H9 (cell line): ENCODE results near the gene VTI1B. TPM values are rescaled to one million over a fixed set of nuclear protein-coding genes. Genes with fewer than 3 reads are reported as not detected.
A peak's percentile ranks its signal among the peaks of the same experiment; 100 is the strongest.

Source experiments
- DNase-seq: peaks from one replicate; pipeline ENCODE4 v3.0.0-alpha.2; 2017
- H2AFZ ChIP-seq: one replicate; pipeline ENCODE4 v1.6.1; 2013; ENCODE audit warnings: mild to moderate bottlenecking, low read length, control low read depth, moderate library complexity
- H2AK5ac ChIP-seq: 2 replicates; pipeline ENCODE4 v1.6.1; 2013; ENCODE audit warnings: low read length, control low read depth, mixed read lengths; ENCODE audit not compliant: insufficient read length
- H2BK120ac ChIP-seq: one replicate; pipeline ENCODE4 v1.6.1; 2013; ENCODE audit warnings: low read depth, mild to moderate bottlenecking, low read length, control low read depth, inconsistent platforms; ENCODE audit not compliant: poor library complexity, severe bottlenecking
- H2BK12ac ChIP-seq: 2 replicates; pipeline ENCODE4 v1.6.1; 2013; ENCODE audit warnings: low read length, control low read depth, mixed read lengths, low read depth; ENCODE audit not compliant: insufficient read length
- H2BK15ac ChIP-seq: 2 replicates; pipeline ENCODE4 v1.6.1; 2013; ENCODE audit warnings: low read depth, low read length, control low read depth
- H2BK20ac ChIP-seq: one replicate; pipeline ENCODE4 v1.6.1; 2013; ENCODE audit warnings: low read depth, mild to moderate bottlenecking, low read length, control low read depth, inconsistent platforms; ENCODE audit not compliant: poor library complexity, severe bottlenecking
- H2BK5ac ChIP-seq: 2 replicates; pipeline ENCODE4 v1.6.1; 2013; ENCODE audit warnings: low read length, control low read depth, mixed read lengths; ENCODE audit not compliant: insufficient read length
- H3K14ac ChIP-seq: 2 replicates; pipeline ENCODE4 v1.6.1; 2013; ENCODE audit warnings: low read length, control low read depth; ENCODE audit not compliant: insufficient read depth
- H3K18ac ChIP-seq: 2 replicates; pipeline ENCODE4 v1.6.1; 2013; ENCODE audit warnings: low read depth, mild to moderate bottlenecking, mixed read lengths, low read length, control low read depth; ENCODE audit not compliant: insufficient read length
- H3K23ac ChIP-seq: 2 replicates; pipeline ENCODE4 v1.6.1; 2013; ENCODE audit warnings: low read length, control low read depth, mixed read lengths, low read depth; ENCODE audit not compliant: insufficient read length
- H3K23me2 ChIP-seq: 2 replicates; pipeline ENCODE4 v1.6.1; 2013; ENCODE audit warnings: low read depth, mild to moderate bottlenecking, mixed read lengths, low read length, control low read depth; ENCODE audit not compliant: insufficient read length, poor library complexity, severe bottlenecking
- H3K27ac ChIP-seq: 2 replicates; pipeline ENCODE4 v1.5.1; 2013; ENCODE audit warnings: low read length, control low read depth, mixed read lengths, low read depth; ENCODE audit not compliant: insufficient read length
- H3K27me3 ChIP-seq: 2 replicates; pipeline ENCODE4 v1.6.1; 2013; ENCODE audit warnings: low read length, control low read depth, inconsistent platforms; ENCODE audit not compliant: insufficient read depth
- H3K4ac ChIP-seq: 2 replicates; pipeline ENCODE4 v1.6.1; 2013; ENCODE audit warnings: low read depth, mild to moderate bottlenecking, control low read depth, inconsistent platforms, low read length, moderate library complexity
- H3K4me1 ChIP-seq: 2 replicates; pipeline ENCODE4 v1.6.1; 2013; ENCODE audit warnings: low read length, control low read depth, inconsistent platforms; ENCODE audit not compliant: insufficient read depth
- H3K4me2 ChIP-seq: 2 replicates; pipeline ENCODE4 v1.6.1; 2013; ENCODE audit warnings: low read length, control low read depth, mixed read lengths; ENCODE audit not compliant: insufficient read length, insufficient read depth
- H3K56ac ChIP-seq: 2 replicates; pipeline ENCODE4 v1.6.1; 2013; ENCODE audit warnings: low read depth, mild to moderate bottlenecking, mixed read lengths, low read length, control low read depth; ENCODE audit not compliant: insufficient read length
- H3K79me1 ChIP-seq: 2 replicates; pipeline ENCODE4 v1.6.1; 2013; ENCODE audit warnings: low read depth, mild to moderate bottlenecking, moderate library complexity, low read length, control low read depth, inconsistent platforms; ENCODE audit not compliant: insufficient read depth, poor library complexity, severe bottlenecking
- H3K79me2 ChIP-seq: 2 replicates; pipeline ENCODE4 v1.6.1; 2013; ENCODE audit warnings: low read length, control low read depth, inconsistent platforms; ENCODE audit not compliant: insufficient read depth
- H3K9ac ChIP-seq: 2 replicates; pipeline ENCODE4 v1.6.1; 2013; ENCODE audit warnings: low read length, control low read depth, mixed read lengths; ENCODE audit not compliant: insufficient read length; ENCODE audit errors: extremely low read depth
- H3K9me3 ChIP-seq: one replicate; pipeline ENCODE4 v1.6.1; 2013; ENCODE audit warnings: low read depth, low read length, inconsistent platforms; ENCODE audit not compliant: control insufficient read depth
- H3T11ph ChIP-seq: one replicate; pipeline ENCODE4 v1.6.1; 2013; ENCODE audit warnings: mild to moderate bottlenecking, low read length, control low read depth, inconsistent platforms
- H4K20me1 ChIP-seq: one replicate; pipeline ENCODE4 v1.6.1; 2013; ENCODE audit not compliant: control insufficient read depth, insufficient read length, insufficient read depth
- H4K5ac ChIP-seq: 2 replicates; pipeline ENCODE4 v1.6.1; 2013; ENCODE audit warnings: low read depth, mild to moderate bottlenecking, mixed read lengths, low read length, control low read depth; ENCODE audit not compliant: insufficient read length
- H4K8ac ChIP-seq: replicated peaks from 2 replicates; pipeline ENCODE4 v1.6.1; 2013; ENCODE audit warnings: low read length, control low read depth, mixed read lengths, low read depth; ENCODE audit not compliant: insufficient read length
- H4K91ac ChIP-seq: 2 replicates; pipeline ENCODE4 v1.6.1; 2013; ENCODE audit warnings: low read depth, mild to moderate bottlenecking, moderate library complexity, mixed read lengths, low read length, control low read depth; ENCODE audit not compliant: insufficient read length
- H3K27ac Mint-ChIP-seq, 3 experiments: 2 replicates in 2 of 3; 3 replicates in 1 of 3; pipeline ENCODE4 v1.8.0; 2020 to 2021; ENCODE audit warnings: mixed read lengths in 3 of 3, mild to moderate bottlenecking in 1 of 3, moderate library complexity in 1 of 3
- H3K27me3 Mint-ChIP-seq: 2 replicates; pipeline ENCODE4 v1.8.0; 2021; ENCODE audit warnings: low read depth, mild to moderate bottlenecking, moderate library complexity, mixed read lengths
- H3K36me3 Mint-ChIP-seq, 3 experiments: 2 replicates in 2 of 3; 3 replicates in 1 of 3; pipeline ENCODE4 v1.8.0; 2020 to 2021; ENCODE audit warnings: low read depth in 3 of 3, mixed read lengths in 3 of 3; ENCODE audit not compliant: insufficient read depth in 1 of 3
- H3K4me1 Mint-ChIP-seq, 2 experiments: 2 replicates each; pipeline ENCODE4 v1.8.0; 2020; ENCODE audit warnings: mixed read lengths in 2 of 2
- H3K4me3 Mint-ChIP-seq, 2 experiments: 2 replicates in 1 of 2; 3 replicates in 1 of 2; pipeline ENCODE4 v1.8.0; 2020 to 2021; ENCODE audit warnings: mild to moderate bottlenecking in 2 of 2, mixed read lengths in 2 of 2, moderate library complexity in 1 of 2
- H3K9me3 Mint-ChIP-seq, 2 experiments: 2 replicates in 1 of 2; 3 replicates in 1 of 2; pipeline ENCODE4 v1.8.0; 2020; ENCODE audit warnings: mild to moderate bottlenecking in 2 of 2, mixed read lengths in 2 of 2, moderate library complexity in 1 of 2
- WGBS: extraction: QIAGEN DNeasy Blood & Tissue Kit; methylation state at CpG from one replicate; pipeline ENCODE4 v1.1.7; 2013; ENCODE audit warnings: missing lambda C conversion rate, low lambda C conversion rate, mixed read lengths; ENCODE audit not compliant: insufficient read length; ENCODE audit errors: extremely low coverage; 5-methylcytosine and 5-hydroxymethylcytosine counted together
- total RNA-seq: library from RNA; stranded (reverse); gene quantifications from 2 replicates; pipeline ENCODE4 v1.2.1, GENCODE V29; 2021
- TF ChIP-seq, protein P1 (sequence below): fragments of 200-600 bp; sonication (generic); conservative IDR thresholded peaks from 3 replicates; pipeline ENCODE4 v1.8.0; 2021; ENCODE audit warnings: antibody characterized with exemption, mild to moderate bottlenecking

VTI1B gene
- total RNA-seq, 1 experiment from 2014 or later: 118 TPM

DNA sequence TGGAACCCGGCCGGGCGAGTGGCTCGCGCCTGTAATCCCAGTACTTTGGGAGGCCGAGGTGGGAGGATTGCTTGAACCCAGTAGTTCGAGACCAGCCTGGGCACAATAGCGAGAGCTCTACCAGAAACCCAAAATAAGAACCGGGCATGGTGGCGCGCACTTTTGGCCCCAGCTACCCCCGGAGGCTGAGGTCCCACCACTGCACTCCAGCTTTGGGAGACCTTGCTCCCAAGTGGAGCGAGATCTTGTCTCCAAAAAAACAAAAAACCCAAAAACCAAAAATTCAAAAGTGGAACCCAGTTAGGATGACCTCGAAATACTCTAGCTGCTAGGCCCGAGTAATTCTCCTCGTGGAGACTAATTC lies 769 bp upstream of the VTI1B start:
- no peak overlapping the region for H2BK120ac ChIP-seq
- H4K20me1 ChIP-seq: no peaks in the 10 kb centered on the region
- no peak overlapping the region for H3K27ac ChIP-seq
- no peak overlapping the region for H3K14ac ChIP-seq
- no peak overlapping the region for H4K5ac ChIP-seq
- Mint-ChIP-seq H3K9me3 (no peaks in the 10 kb centered on the region; a peak in 1 of 5 replicates), H3K27me3 (no peaks in the 10 kb centered on the region; the same call in 1 of the 2 replicates), H3K4me1 (peaks cover 14 to 18% of the 10 kb centered on the region in 2 experiments), H3K4me3 (peak overlapping the region; percentile 75 to 93), H3K36me3 (peaks cover 9 to 34% (median 27%) of the 10 kb centered on the region in 3 experiments), H3K27ac (peak overlapping the region; percentile 92 to 97 (median 94); a peak in 5 of 7 replicates)
- DNase-seq: no peak
- no peaks in the 10 kb centered on the region for H3K79me1 ChIP-seq
- no peak overlapping the region for H2BK12ac ChIP-seq
- no peak overlapping the region for H3K4ac ChIP-seq
- H3K23me2 ChIP-seq: peaks cover 5% of the 10 kb centered on the region
- no peak overlapping the region for H3K56ac ChIP-seq
- H4K8ac ChIP-seq: no peak overlapping the region
- H3K9me3 ChIP-seq: no peaks in the 10 kb centered on the region
- H3K9ac ChIP-seq: no peak overlapping the region
- no peak overlapping the region for H2BK15ac ChIP-seq
- no peaks in the 10 kb centered on the region for H3K27me3 ChIP-seq
- H3K79me2 ChIP-seq: peaks cover 4% of the 10 kb centered on the region; the same call in 1 of the 2 replicates
- TF ChIP-seq, protein P1, sequence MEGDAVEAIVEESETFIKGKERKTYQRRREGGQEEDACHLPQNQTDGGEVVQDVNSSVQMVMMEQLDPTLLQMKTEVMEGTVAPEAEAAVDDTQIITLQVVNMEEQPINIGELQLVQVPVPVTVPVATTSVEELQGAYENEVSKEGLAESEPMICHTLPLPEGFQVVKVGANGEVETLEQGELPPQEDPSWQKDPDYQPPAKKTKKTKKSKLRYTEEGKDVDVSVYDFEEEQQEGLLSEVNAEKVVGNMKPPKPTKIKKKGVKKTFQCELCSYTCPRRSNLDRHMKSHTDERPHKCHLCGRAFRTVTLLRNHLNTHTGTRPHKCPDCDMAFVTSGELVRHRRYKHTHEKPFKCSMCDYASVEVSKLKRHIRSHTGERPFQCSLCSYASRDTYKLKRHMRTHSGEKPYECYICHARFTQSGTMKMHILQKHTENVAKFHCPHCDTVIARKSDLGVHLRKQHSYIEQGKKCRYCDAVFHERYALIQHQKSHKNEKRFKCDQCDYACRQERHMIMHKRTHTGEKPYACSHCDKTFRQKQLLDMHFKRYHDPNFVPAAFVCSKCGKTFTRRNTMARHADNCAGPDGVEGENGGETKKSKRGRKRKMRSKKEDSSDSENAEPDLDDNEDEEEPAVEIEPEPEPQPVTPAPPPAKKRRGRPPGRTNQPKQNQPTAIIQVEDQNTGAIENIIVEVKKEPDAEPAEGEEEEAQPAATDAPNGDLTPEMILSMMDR: no peak
- H3K23ac ChIP-seq: no peak overlapping the region
- no peak overlapping the region for H2AK5ac ChIP-seq
- peak overlapping the region; percentile 59 for H3K4me2 ChIP-seq
- H4K91ac ChIP-seq: no peak overlapping the region
- H3T11ph ChIP-seq: no peak overlapping the region
- H3K4me1 ChIP-seq: peaks cover 2% of the 10 kb centered on the region; the same call in 1 of the 2 replicates
- H3K18ac ChIP-seq: no peak overlapping the region
- H2BK5ac ChIP-seq: no peak overlapping the region
- H2BK20ac ChIP-seq: no peak overlapping the region
- no peak overlapping the region for H2AFZ ChIP-seq
- WGBS: no CpG with 5 or more reads among the region's 16 CpGs
